Gastrocnemius medialis (tissue), 4 donors: ENCODE results near the gene FARP1. TPM values are rescaled to one million over a fixed set of nuclear protein-coding genes. Genes with fewer than 3 reads are reported as not detected.
A peak's percentile ranks its signal among the peaks of the same experiment; 100 is the strongest.

Source experiments
- ATAC-seq, 2 donors: fragments of 150-250 bp; one replicate each; pipeline ENCODE4 v1.9.1; 2016
- DNase-seq, 2 donors: peaks; one replicate each; pipeline ENCODE4 v3.0.0-alpha.2; 2019
- H3K27ac ChIP-seq, 4 donors: fragments of 200-600 bp; sonication (generic); 1 replicate in 1 of 4; 2 replicates in 3 of 4; pipeline ENCODE4 v1.5.1; 2016 to 2018; ENCODE audit warnings: mild to moderate bottlenecking in 2 of 4, moderate library complexity in 1 of 4
- H3K27me3 ChIP-seq, 3 donors: fragments of 200-600 bp; sonication (generic) in 2 of 3; 1 replicate in 1 of 3; 2 replicates in 2 of 3; pipeline versions ENCODE4 v1.5.1 to v1.6.0; 2016 to 2019; ENCODE audit warnings: mild to moderate bottlenecking in 1 of 3, moderate library complexity in 1 of 3
- H3K36me3 ChIP-seq, 2 donors: fragments of 200-600 bp; sonication (generic) in 1 of 2; one replicate each; pipeline ENCODE4 v1.5.1; 2017 to 2018
- H3K4me1 ChIP-seq, 2 donors: fragments of 200-600 bp; sonication (generic) in 1 of 2; one replicate each; pipeline ENCODE4 v1.5.1; 2016 to 2017; ENCODE audit warnings: mild to moderate bottlenecking in 2 of 2
- H3K4me3 ChIP-seq, 4 donors: fragments of 200-600 bp; sonication (generic) in 3 of 4; 1 replicate in 1 of 4; 2 replicates in 3 of 4; pipeline ENCODE4 v1.5.1; 2016 to 2019; ENCODE audit warnings: mild to moderate bottlenecking in 2 of 4
- H3K9me3 ChIP-seq, 3 donors: fragments of 200-600 bp; sonication (generic) in 2 of 3; 1 replicate in 1 of 3; 2 replicates in 2 of 3; pipeline ENCODE4 v1.5.1; 2016 to 2019
- CTCF ChIP-seq, 5 experiments: fragments of 450-650 bp in 3 of 5; fragments of 200-600 bp in 2 of 5; sonication (generic) in 2 of 5; IDR thresholded peaks in 4 of 5; conservative IDR thresholded peaks in 1 of 5; 1 replicate in 4 of 5; 2 replicates in 1 of 5; pipeline ENCODE4 v1.5.1; 2016 to 2019; ENCODE audit warnings: antibody characterized with exemption in 5 of 5, mild to moderate bottlenecking in 3 of 5, moderate library complexity in 3 of 5
- POLR2A ChIP-seq, 2 donors: fragments of 450-650 bp; IDR thresholded peaks; one replicate each; pipeline ENCODE4 v1.6.1; 2017; ENCODE audit warnings: antibody characterized with exemption in 2 of 2, mild to moderate bottlenecking in 2 of 2, moderate library complexity in 2 of 2
- in situ Hi-C, 4 donors: fragments of 200-750 bp; cut with MboI; loops; one replicate each; pipeline versions ENCODE4 v1.15.0 to v1.8.0; 2017; ENCODE audit warnings: low sequenced_read_pairs in 4 of 4
- intact Hi-C: fragments of 100-400 bp; cut with DNase I; formaldehyde crosslinking; loops from one replicate; pipeline ENCODE4 v1.15.1; 2023; ENCODE audit warnings: low total_unique reads
- total RNA-seq, 4 donors: library from RNA; depleted of rRNA; stranded (reverse); fragments of >200 nt; gene quantifications; one replicate each; pipeline versions ENCODE4 v1.1.0 to v1.2.3, GENCODE V29; 2016

Gene FARP1
- total RNA-seq, 4 donors from 2014 or later: 3.5 to 9.8 (median 4.9) TPM

GRCh38 chr13:98180092-98180491 lies 37.2 kb downstream of the FARP1 start:
- Histone ChIP-seq H3K4me3 (no peak overlapping the region), H3K36me3 (no peaks in the 10 kb centered on the region), H3K27ac (no peak overlapping the region), H3K27me3 (no peaks in the 10 kb centered on the region), H3K4me1 (peaks cover 0 to 3% of the 10 kb centered on the region in 2 donors), H3K9me3 (no peaks in the 10 kb centered on the region)
- no peak for TF ChIP-seq POLR2A (IDR thresholded peaks at IDR 0.05)
- no peak for TF ChIP-seq CTCF (IDR thresholded peaks at IDR 0.05 in 4 of 5, conservative IDR thresholded peaks at IDR 0.05 in 1 of 5)
- no peak for ATAC-seq
- intact Hi-C loops (no loop called here), in situ Hi-C loops (no loop called here)
- DNase-seq: no peak

GRCh38 chr13:98181111-98181815 lies 38.4 kb downstream of the FARP1 start:
- H3K4me3 ChIP-seq: no peak overlapping the region
- H3K27me3 ChIP-seq: no peaks in the 10 kb centered on the region
- H3K36me3 ChIP-seq: no peaks in the 10 kb centered on the region
- H3K27ac ChIP-seq: no peak overlapping the region
- no peak for ATAC-seq
- H3K4me1 ChIP-seq: peaks cover 0 to 3% of the 10 kb centered on the region in 2 donors
- no peak for DNase-seq
- in situ Hi-C loops (no loop called here), intact Hi-C loops (no loop called here)
- TF ChIP-seq CTCF (IDR thresholded peaks at IDR 0.05 in 4 of 5, conservative IDR thresholded peaks at IDR 0.05 in 1 of 5) (no peak), POLR2A (IDR thresholded peaks at IDR 0.05) (no peak)
- no peaks in the 10 kb centered on the region for H3K9me3 ChIP-seq

GRCh38 chr13:98182153-98182552 lies 39.3 kb downstream of the FARP1 start:
- in situ Hi-C loops (no loop called here), intact Hi-C loops (no loop called here)
- ATAC-seq (no peak), DNase-seq (no peak)
- Histone ChIP-seq H3K4me3 (no peak overlapping the region), H3K9me3 (no peaks in the 10 kb centered on the region), H3K27me3 (no peaks in the 10 kb centered on the region), H3K4me1 (peaks cover 0 to 3% of the 10 kb centered on the region in 2 donors), H3K27ac (no peak overlapping the region), H3K36me3 (no peaks in the 10 kb centered on the region)
- TF ChIP-seq CTCF (IDR thresholded peaks at IDR 0.05 in 4 of 5, conservative IDR thresholded peaks at IDR 0.05 in 1 of 5) (no peak), POLR2A (IDR thresholded peaks at IDR 0.05) (no peak)

GRCh38 chr13:98182589-98182988 lies 39.7 kb downstream of the FARP1 start:
- ATAC-seq: peak in 1 of 2 donors; percentile 81
- H3K36me3 ChIP-seq: no peaks in the 10 kb centered on the region
- no peaks in the 10 kb centered on the region for H3K9me3 ChIP-seq
- TF ChIP-seq POLR2A (IDR thresholded peaks at IDR 0.05): no peak
- no peak for TF ChIP-seq CTCF (IDR thresholded peaks at IDR 0.05 in 4 of 5, conservative IDR thresholded peaks at IDR 0.05 in 1 of 5)
- in situ Hi-C loops: no loop called here
- H3K4me3 ChIP-seq: no peak overlapping the region
- intact Hi-C loops: no loop called here
- no peak overlapping the region for H3K27ac ChIP-seq
- no peaks in the 10 kb centered on the region for H3K27me3 ChIP-seq
- DNase-seq: no peak
- H3K4me1 ChIP-seq: peaks cover 0 to 3% of the 10 kb centered on the region in 2 donors

- H3K9me3 ChIP-seq: no peaks in the 10 kb centered on the region
- no peak overlapping the region for H3K27ac ChIP-seq
- intact Hi-C loops: no loop called here
- ATAC-seq: no peak
- no peaks in the 10 kb centered on the region for H3K36me3 ChIP-seq
- peaks cover 0 to 3% of the 10 kb centered on the region in 2 donors for H3K4me1 ChIP-seq
- no peak for DNase-seq
- in situ Hi-C loops: no loop called here
- H3K27me3 ChIP-seq: no peaks in the 10 kb centered on the region
- no peak overlapping the region for H3K4me3 ChIP-seq
- no peak for TF ChIP-seq CTCF (IDR thresholded peaks at IDR 0.05 in 4 of 5, conservative IDR thresholded peaks at IDR 0.05 in 1 of 5)
- TF ChIP-seq POLR2A (IDR thresholded peaks at IDR 0.05): no peak
Observed at GRCh38 chr13:98184792-98185191, 41.9 kb downstream of the FARP1 start.
